ENCODE data around the gene ZNF234.
"Not testable (repeated sequence)": the region's sequence is repeated elsewhere in the genome, so short reads cannot be mapped to it uniquely, and the experiment has no call there.

ZNF234 gene

DNA sequence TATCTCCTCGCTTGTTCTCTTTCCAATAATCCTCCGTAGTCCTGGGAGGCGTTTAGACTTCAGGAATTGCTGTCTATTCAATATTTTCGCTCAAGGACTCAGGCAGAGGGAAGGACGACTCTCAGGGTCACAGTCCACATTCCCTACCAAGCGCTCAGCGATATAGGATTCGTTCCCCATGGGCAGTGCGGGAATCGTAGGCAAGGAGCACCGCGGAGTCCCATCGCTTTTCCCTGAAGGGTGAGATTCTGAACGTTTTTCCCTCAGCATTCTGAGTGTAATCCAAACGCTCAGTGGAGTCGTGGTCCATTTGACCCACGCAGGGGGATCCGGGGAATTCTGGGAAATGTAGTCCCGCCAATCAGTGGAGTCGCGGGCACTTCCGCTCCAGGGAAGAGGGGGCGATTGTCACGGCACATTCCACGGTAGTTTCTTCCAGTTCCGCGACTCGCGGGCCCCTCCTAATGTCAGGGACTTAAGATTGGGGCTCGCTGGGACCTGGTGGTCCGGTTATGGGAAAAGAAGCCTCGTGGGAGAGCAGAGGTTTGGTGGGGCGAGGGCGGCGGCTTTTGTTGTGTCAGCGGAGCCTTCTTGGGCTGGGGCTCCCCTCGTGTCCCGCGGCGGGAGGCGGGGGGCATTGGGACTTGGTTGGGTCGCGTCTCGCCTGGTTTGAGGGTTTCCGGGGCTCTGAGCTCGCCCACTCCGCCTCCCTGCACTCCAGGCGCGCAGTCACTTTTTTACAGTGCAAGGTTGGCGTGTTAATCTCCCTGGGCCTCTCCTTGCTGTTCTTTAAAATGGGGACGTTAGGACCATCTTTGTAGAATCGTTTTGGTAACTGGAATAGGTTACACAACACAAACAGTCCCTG is at the start of gene ZNF234:
ZNF234 (plus strand) TSS at position 364 of the 868 bp plus-strand sequence. CDS start 3,079 bp downstream, outside the sequence.
- DNase-seq (ENCODE audit: low read depth): peak; percentile 62

GRCh38 chr19:44092108-44092507 is 49.2 kb upstream of the ZNF234 start:
- no peak for DNase-seq (ENCODE audit: low read depth)

DNA sequence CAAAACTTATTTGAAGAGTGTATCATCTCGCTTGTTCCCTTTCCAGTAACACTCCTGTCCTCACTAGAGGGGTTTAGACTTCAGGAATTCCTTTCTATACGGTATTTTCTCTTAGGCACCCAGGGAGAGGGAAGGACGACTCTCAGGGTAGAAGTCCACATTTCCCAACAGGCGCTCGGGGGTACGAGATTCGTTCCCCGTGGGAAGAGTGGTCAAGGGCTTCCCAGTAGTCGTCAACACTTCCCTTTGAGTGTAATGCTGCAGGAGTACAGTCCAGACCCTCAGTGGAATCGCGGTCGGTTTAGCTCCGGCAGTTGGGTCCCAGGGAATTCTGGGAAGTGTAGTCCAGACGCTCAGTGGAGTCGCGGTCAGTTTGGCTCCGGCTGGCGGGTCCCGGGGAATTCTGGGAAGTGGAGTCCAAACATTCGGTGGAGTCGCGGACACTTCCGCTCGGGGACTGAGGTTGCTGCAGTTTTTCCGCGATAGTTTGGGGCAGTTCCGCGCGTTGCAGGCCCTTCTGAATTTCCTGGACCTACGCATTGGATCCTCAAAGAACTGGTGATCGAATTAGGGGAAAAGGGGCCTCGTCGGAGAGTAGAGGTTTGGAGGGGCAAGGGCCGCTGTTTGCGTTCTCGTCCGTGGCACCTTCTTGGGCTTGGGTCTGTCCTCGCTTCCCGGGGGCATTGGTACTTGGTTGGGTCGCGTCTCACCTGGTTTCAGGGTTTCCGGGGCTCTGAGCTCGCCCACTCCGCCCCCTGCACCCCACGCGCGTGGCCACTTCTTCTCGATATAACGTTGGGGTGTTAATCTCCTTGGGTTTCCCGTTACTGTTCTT is 47.2 kb upstream of the ZNF234 start, which contains the start of gene ZNF224:
ZNF224 (plus strand) TSS at position 431 of the 835 bp plus-strand sequence. CDS start 3,513 bp downstream, outside the sequence.
- peak; percentile 76 for DNase-seq (ENCODE audit: low read depth)

DNA sequence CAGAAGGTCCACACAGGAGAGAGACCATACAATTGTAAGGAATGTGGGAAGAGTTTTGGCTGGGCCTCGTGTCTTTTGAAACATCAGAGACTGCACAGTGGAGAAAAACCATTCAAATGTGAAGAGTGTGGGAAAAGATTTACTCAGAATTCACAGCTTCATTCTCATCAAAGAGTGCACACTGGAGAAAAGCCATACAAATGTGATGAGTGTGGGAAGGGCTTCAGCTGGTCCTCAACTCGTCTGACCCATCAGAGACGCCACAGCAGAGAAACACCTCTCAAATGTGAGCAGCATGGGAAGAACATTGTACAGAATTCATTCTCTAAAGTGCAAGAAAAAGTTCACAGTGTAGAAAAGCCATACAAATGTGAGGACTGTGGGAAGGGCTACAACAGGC is 33.6 kb upstream of the ZNF234 start:
- no peak for DNase-seq (ENCODE audit: low read depth)

DNA sequence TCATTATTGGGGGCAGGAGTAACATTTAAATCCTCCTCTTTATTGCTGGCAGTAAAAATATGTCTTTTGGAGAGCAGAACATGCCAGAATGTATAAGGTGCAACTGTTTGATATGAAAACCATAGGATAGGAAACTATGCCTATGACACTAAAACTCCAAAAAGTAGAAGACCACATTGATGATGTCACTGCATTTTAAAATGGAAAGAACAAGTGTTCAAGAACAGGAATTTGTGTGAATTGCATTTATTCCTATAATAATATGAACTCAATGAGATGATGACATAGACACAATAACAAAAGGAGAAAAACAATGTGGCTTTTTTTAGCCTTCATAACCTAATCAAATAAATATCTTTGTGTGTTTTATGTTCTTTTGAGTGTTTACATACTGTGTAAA is 31.9 kb upstream of the ZNF234 start:
- DNase-seq (ENCODE audit: low read depth): no peak

- DNase-seq (ENCODE audit: low read depth): no peak
Observed at GRCh38 chr19:44111910-44112463, 29.4 kb upstream of the ZNF234 start.

- DNase-seq (ENCODE audit: low read depth): no peak
Observed at GRCh38 chr19:44112802-44113137, 28.6 kb upstream of the ZNF234 start.

DNA sequence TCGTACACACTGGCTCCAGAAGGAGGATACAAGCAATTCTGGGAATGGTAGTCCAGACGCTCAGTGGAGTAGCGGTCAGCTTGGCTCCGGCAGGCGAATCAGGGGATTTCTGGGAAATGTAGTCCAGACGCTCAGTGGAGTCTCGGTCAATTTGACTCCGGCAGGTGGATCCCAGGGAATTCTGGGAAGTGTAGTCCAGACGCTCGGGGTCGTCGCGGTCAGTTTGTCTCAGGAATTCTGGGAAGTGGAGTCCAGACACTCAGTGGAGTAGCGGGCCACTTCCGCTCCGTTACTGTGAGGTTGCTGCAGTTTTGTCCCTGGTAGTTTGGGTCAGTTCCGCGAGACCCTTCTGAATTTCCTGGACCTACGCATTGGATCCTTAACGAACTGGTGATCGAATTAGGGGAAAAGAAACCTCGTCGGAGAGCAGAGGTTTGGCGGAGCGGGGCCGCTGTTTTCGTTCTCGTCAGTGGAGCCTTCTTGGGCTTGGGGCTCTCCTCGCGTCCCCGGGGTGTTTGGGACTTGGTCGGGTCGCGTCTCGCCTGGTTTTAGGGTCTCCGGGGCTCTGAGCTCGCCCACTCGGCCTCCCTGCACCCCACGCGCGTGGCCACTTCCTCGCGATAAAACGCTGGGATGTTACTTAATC is 28.1 kb upstream of the ZNF234 start, which contains the start of gene ZNF225:
ZNF225 (plus strand) TSS at position 262 of the 646 bp plus-strand sequence. CDS start 2,429 bp downstream, outside the sequence.
- peak; percentile 77 for DNase-seq (ENCODE audit: low read depth)

- DNase-seq (ENCODE audit: low read depth): no peak
Observed at GRCh38 chr19:44113784-44114390, 27.5 kb upstream of the ZNF234 start.

DNA sequence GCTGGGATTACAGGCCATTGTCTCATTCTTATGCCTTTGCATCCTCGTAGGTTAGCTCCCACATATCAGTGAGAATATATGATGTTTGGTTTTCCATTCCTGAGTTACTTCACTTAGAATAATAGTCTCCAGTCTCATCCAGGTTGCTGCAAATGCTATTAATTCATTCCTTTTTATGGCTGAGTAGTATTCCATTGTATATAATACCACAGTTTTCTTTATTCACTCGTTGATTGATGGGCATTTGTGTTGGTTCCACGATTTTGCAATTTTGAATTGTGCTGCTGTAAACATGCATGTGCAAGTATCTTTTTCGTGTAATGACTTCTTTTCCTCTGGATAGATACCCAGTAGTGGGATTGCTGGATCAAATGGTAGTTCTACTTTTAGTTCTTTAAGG is 20.2 kb upstream of the ZNF234 start:
- DNase-seq (ENCODE audit: low read depth): not testable (repeated sequence)

GRCh38 chr19:44131955-44132354 is 9.4 kb upstream of the ZNF234 start:
- DNase-seq (ENCODE audit: low read depth): no peak

- no peak for DNase-seq (ENCODE audit: low read depth)
Observed at GRCh38 chr19:44142059-44142433, 692 bp downstream of the ZNF234 start.

GRCh38 chr19:44149776-44150175 is 8.4 kb downstream of the ZNF234 start:
- no peak for DNase-seq (ENCODE audit: low read depth)

- no peak for DNase-seq (ENCODE audit: low read depth)
Observed at GRCh38 chr19:44151491-44151890, 10.1 kb downstream of the ZNF234 start.

DNA sequence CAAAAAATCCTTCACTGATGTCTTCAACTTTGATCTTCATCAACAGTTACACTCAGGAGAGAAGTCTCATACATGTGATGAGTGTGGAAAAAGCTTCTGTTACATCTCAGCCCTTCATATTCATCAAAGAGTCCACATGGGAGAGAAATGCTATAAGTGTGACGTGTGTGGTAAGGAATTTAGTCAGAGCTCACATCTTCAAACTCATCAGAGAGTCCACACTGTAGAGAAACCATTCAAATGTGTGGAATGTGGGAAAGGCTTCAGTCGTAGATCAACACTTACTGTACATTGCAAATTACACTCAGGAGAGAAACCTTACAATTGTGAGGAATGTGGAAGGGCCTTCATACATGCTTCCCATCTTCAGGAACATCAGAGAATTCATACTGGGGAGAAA is 15.1 kb downstream of the ZNF234 start:
- DNase-seq (ENCODE audit: low read depth): no peak

- DNase-seq (ENCODE audit: low read depth): no peak
Observed at GRCh38 chr19:44163789-44164188, 22.4 kb downstream of the ZNF234 start.

- no peak for DNase-seq (ENCODE audit: low read depth)
Observed at GRCh38 chr19:44164327-44164672, 22.9 kb downstream of the ZNF234 start.

DNA sequence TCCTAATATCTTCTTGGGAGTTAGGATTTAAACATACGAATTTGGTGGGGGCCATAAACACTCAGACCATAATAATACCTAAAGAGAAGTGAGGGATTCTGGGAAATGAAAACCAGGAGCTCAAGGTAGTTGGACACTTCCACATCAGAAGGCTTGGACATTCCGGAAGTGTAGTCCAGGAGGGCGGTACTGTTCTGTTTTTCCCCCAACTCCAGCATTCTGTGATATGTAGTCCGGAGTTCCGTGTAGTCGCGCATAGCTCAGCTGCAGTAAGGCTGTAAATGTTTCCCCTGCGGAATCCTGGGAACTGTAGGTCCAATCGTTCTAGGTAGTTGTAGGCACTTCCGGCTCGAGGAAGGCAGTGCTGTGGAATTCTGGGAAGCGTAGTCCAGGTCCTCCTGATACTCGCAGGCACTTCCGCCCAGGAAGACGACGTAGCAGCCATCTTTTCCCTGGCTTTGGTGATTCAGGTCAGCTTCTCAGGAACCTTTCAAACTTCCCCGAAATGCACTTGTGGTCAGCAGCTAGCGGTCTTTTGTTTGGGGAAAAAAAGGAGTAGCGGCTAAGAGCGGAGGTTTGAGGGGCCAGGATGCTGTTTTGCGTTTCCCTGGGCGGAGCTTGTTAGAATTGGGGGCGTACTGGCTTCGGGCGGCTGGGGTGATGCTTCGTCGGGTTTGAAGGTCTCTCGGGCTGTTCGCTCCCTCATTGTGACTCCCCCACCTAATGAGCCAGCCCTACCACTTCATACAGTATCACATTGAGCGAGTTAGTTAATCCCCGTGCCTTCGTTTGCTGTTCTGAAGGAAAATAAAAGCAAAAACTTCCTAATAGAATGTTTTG is 23.5 kb downstream of the ZNF234 start, which contains the start of gene ZNF226:
ZNF226 (plus strand) TSS at position 428 of the 840 bp plus-strand sequence. CDS start 4,981 bp downstream, outside the sequence.
- peak; percentile 66 for DNase-seq (ENCODE audit: low read depth)

DNA sequence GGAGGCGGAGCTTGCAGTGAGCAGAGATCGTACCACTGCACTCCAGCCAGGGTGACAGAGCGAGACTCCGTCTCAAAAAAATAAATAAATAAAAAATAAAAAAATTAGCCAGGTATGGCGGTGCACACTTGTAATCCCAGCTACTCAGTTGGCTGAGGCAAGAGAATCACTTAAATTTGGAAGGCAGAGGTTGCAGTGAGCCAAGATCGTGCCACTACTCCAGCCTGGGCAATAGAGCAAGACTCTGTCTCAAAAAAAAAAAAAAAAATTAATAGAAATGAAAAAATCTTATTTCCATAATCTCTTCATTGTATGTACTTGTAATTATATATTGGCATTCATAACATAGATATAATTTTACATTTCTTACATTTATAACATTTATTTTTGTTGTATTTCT is 29.3 kb downstream of the ZNF234 start:
- not testable (repeated sequence) for DNase-seq (ENCODE audit: low read depth)

DNA sequence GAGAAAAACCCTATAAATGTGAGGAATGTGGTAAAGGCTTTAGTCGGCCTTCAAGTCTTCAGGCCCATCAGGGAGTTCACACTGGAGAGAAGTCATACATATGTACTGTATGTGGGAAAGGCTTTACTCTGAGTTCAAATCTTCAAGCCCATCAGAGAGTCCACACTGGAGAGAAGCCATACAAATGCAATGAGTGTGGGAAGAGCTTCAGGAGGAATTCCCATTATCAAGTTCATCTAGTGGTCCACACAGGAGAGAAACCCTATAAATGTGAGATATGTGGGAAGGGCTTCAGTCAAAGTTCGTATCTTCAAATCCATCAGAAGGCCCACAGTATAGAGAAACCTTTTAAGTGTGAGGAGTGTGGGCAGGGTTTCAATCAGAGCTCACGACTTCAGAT is 35.2 kb downstream of the ZNF234 start:
- DNase-seq (ENCODE audit: low read depth): no peak

- no peak for DNase-seq (ENCODE audit: low read depth)
Observed at GRCh38 chr19:44180968-44181367, 39.6 kb downstream of the ZNF234 start.

All from activated T-cell treated with anti-CD3 and anti-CD28 coated beads for 48 hours (primary cell).